Sigmoid colon (tissue), 7 donors: ENCODE data around the gene KLHL29. TPM values are rescaled to one million over a fixed set of nuclear protein-coding genes. Genes with fewer than 3 reads are reported as not detected.

Experiments used
- DNase-seq: peaks from one replicate; pipeline ENCODE4 v3.0.0-alpha.2; 2019
- H3K27ac ChIP-seq, 4 donors: fragments of 200-600 bp; sonication (generic); one replicate each; pipeline ENCODE4 v1.5.1; 2016 to 2019; ENCODE audit warnings: mild to moderate bottlenecking in 1 of 4
- H3K27me3 ChIP-seq, 3 donors: fragments of 200-600 bp; sonication (generic); one replicate each; pipeline ENCODE4 v1.5.1; 2019; ENCODE audit warnings: mild to moderate bottlenecking in 1 of 3
- H3K36me3 ChIP-seq, 4 donors: fragments of 200-600 bp; sonication (generic); one replicate each; pipeline ENCODE4 v1.5.1; 2016 to 2019
- H3K4me1 ChIP-seq, 4 donors: fragments of 200-600 bp; sonication (generic); one replicate each; pipeline ENCODE4 v1.5.1; 2017 to 2019
- H3K4me3 ChIP-seq, 4 donors: fragments of 200-600 bp; sonication (generic); one replicate each; pipeline ENCODE4 v1.5.1; 2017 to 2019; ENCODE audit warnings: mild to moderate bottlenecking in 2 of 4, moderate library complexity in 1 of 4
- H3K9me3 ChIP-seq, 4 donors: fragments of 200-600 bp in 3 of 4; sonication (generic) in 3 of 4; one replicate each; pipeline versions ENCODE4 v1.5.1 to v1.6.1; 2013 to 2019
- EP300 ChIP-seq, 4 donors: sonication (generic); formaldehyde crosslinking; IDR thresholded peaks; one replicate each; pipeline ENCODE4 v1.6.1; 2017; ENCODE audit warnings: antibody characterized with exemption in 4 of 4
- POLR2A ChIP-seq, 2 donors: fragments of 450-650 bp; IDR thresholded peaks; one replicate each; pipeline ENCODE4 v1.6.1; 2016; ENCODE audit warnings: antibody characterized with exemption in 2 of 2, mild to moderate bottlenecking in 2 of 2, moderate library complexity in 2 of 2
- POLR2AphosphoS5 ChIP-seq, 4 donors: sonication (generic); formaldehyde crosslinking; IDR thresholded peaks; one replicate each; pipeline ENCODE4 v1.6.1; 2017; ENCODE audit warnings: antibody characterized with exemption in 4 of 4
- WGBS, 2 donors: extraction: QIAGEN DNeasy Blood & Tissue Kit; methylation state at CpG; one replicate each; pipeline ENCODE4 v1.1.7; 2013; 5-methylcytosine and 5-hydroxymethylcytosine counted together
- intact Hi-C: fragments of 100-400 bp; cut with DNase I; formaldehyde crosslinking; loops from one replicate; pipeline ENCODE4 v1.15.1; 2023
- polyA plus RNA-seq, 3 donors: library from polyadenylated mRNA; stranded (reverse); fragments of 200-250 nt; gene quantifications; one replicate each; pipeline ENCODE4 v1.2.3, GENCODE V29; 2013
- total RNA-seq, 4 donors: library from RNA; depleted of rRNA; stranded (reverse); fragments of >200 nt; gene quantifications; one replicate each; pipeline ENCODE4 v1.1.0, GENCODE V29; 2016
- TF ChIP-seq, protein P1 (sequence below), 4 experiments: fragments of 450-650 bp in 3 of 4; fragments of 200-600 bp in 1 of 4; IDR thresholded peaks; one replicate each; pipeline ENCODE4 v1.5.1; 2016 to 2019; ENCODE audit warnings: antibody characterized with exemption in 4 of 4, mild to moderate bottlenecking in 3 of 4, moderate library complexity in 2 of 4
- donor health status: healthy with polysubstance abuse.
- donor health status: Bipolar disorder and iron deficiency.
- donor health status: healthy.

The KLHL29 gene
- total and polyA plus RNA-seq, 7 donors, result 0.46 to 25.5 (median 6.3) TPM

GRCh38 chr2:23609254-23609653 is 224.3 kb downstream of the KLHL29 start:
- TF ChIP-seq, protein P1, sequence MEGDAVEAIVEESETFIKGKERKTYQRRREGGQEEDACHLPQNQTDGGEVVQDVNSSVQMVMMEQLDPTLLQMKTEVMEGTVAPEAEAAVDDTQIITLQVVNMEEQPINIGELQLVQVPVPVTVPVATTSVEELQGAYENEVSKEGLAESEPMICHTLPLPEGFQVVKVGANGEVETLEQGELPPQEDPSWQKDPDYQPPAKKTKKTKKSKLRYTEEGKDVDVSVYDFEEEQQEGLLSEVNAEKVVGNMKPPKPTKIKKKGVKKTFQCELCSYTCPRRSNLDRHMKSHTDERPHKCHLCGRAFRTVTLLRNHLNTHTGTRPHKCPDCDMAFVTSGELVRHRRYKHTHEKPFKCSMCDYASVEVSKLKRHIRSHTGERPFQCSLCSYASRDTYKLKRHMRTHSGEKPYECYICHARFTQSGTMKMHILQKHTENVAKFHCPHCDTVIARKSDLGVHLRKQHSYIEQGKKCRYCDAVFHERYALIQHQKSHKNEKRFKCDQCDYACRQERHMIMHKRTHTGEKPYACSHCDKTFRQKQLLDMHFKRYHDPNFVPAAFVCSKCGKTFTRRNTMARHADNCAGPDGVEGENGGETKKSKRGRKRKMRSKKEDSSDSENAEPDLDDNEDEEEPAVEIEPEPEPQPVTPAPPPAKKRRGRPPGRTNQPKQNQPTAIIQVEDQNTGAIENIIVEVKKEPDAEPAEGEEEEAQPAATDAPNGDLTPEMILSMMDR (IDR thresholded peaks at IDR 0.05), result no peak
- WGBS, 2 donors, result 85 to 87% methylated on average over 7 of the region's 7 CpGs
- H3K27me3 ChIP-seq, result no peaks in the 10 kb centered on the region
- intact Hi-C loops, result no loop called here
- no peaks in the 10 kb centered on the region for H3K9me3 ChIP-seq
- no peaks in the 10 kb centered on the region for H3K36me3 ChIP-seq
- no peak for DNase-seq
- no peak overlapping the region for H3K4me3 ChIP-seq
- no peak overlapping the region for H3K27ac ChIP-seq
- peaks cover 0 to 9% (median 0%) of the 10 kb centered on the region in 4 donors for H3K4me1 ChIP-seq

DNA sequence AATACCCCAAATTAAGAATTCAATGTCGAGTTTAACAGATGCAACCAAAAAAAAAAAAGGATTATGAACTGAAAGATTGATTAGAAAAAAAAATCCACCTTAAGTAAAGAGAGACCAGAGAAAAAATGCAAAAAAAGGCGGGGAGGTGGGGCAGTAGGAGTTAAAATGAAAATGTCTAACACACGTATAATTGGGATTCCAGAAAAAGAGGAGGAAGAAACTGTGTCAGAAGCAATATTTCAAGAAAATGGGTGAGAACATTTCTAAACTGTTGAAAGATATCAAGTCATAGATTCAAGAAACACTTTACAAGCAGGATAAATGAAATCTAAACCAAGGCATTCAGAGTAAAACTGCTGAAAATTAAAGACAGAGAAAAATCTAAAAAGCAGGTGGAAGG is 226.9 kb downstream of the KLHL29 start:
- intact Hi-C loops, result no loop called here
- WGBS, 2 donors, result 88 to 91% methylated on average over 3 of the region's 3 CpGs
- no peak for DNase-seq
- H3K4me1 ChIP-seq, result peaks cover 0 to 16% (median 10%) of the 10 kb centered on the region in 4 donors
- H3K9me3 ChIP-seq, result no peaks in the 10 kb centered on the region
- H3K36me3 ChIP-seq, result no peaks in the 10 kb centered on the region
- no peak overlapping the region for H3K27ac ChIP-seq
- no peak overlapping the region for H3K4me3 ChIP-seq
- TF ChIP-seq POLR2A (IDR thresholded peaks at IDR 0.05) (no peak), EP300 (IDR thresholded peaks at IDR 0.05) (no peak), POLR2AphosphoS5 (IDR thresholded peaks at IDR 0.05) (no peak)
- TF ChIP-seq, protein P1 (IDR thresholded peaks at IDR 0.05), result no peak
- no peaks in the 10 kb centered on the region for H3K27me3 ChIP-seq

DNA sequence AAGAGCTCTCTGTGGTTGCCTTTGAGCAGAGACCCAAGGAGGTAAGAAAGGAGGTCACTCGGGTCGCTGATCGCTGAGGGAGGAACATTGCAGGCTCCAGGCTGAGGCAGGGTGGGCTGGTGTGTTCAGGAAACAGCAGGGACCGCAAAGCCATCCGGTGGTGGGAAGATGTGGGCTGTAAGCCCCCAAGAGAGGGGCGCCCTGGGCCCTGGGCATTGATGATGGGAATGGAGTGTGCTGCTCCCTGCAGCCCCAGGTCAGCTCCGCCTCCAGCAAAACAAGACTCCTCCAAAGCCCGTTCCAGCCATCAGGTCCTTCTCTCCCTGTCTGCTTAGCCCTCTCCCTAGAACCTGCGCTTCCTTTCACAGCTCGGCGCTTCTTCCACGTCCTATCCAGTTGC is 229.7 kb downstream of the KLHL29 start:
- Histone ChIP-seq H3K4me3 (no peak overlapping the region), H3K36me3 (no peaks in the 10 kb centered on the region), H3K9me3 (no peaks in the 10 kb centered on the region), H3K27me3 (no peaks in the 10 kb centered on the region), H3K4me1 (peaks cover 0 to 43% (median 35%) of the 10 kb centered on the region in 4 donors), H3K27ac (peak overlapping the region in 3 of 4 donors; percentile 91 to 96 (median 95))
- intact Hi-C loops, result loop anchor here (5.0 kb wide), 1 partner anchor 187 kb away; no protein-coding TSS in a partner anchor
- TF ChIP-seq, protein P1 (IDR thresholded peaks at IDR 0.05), result no peak
- TF ChIP-seq POLR2AphosphoS5 (IDR thresholded peaks at IDR 0.05) (no peak), EP300 (IDR thresholded peaks at IDR 0.05) (no peak), POLR2A (IDR thresholded peaks at IDR 0.05) (no peak)
- peak; percentile 63 for DNase-seq
- WGBS, 2 donors, result 52 to 85% methylated on average over 12 of the region's 12 CpGs

GRCh38 chr2:23615216-23616020 is 230.4 kb downstream of the KLHL29 start:
- peak; percentile 53 for DNase-seq
- Histone ChIP-seq H3K4me1 (peaks cover 0 to 51% (median 42%) of the 10 kb centered on the region in 4 donors), H3K36me3 (no peaks in the 10 kb centered on the region), H3K9me3 (no peaks in the 10 kb centered on the region), H3K4me3 (no peak overlapping the region), H3K27ac (peak overlapping the region; percentile 88 to 96 (median 93)), H3K27me3 (no peaks in the 10 kb centered on the region)
- WGBS, 2 donors, result 89 to 93% methylated on average over 20 of the region's 20 CpGs
- intact Hi-C loops, result loop anchor here (2.0 to 5.0 kb wide), 3 partner anchors 51 to 188 kb away; no protein-coding TSS in a partner anchor
- TF ChIP-seq, protein P1 (IDR thresholded peaks at IDR 0.05), result no peak
- TF ChIP-seq POLR2A (IDR thresholded peaks at IDR 0.05), result no peak
- TF ChIP-seq EP300 (IDR thresholded peaks at IDR 0.05), result no peak
- TF ChIP-seq POLR2AphosphoS5 (IDR thresholded peaks at IDR 0.05), result no peak
